GM18867 (cell line): ENCODE data around the gene MTUS2.
"Not testable (repeated sequence)": the region's sequence is repeated elsewhere in the genome, so short reads cannot be mapped to it uniquely, and the experiment has no call there.

Source experiments
- ATAC-seq: cut with Tn5 transposase; IDR thresholded peaks from one replicate; pipeline ENCODE4 v1.9.1; 2021; ENCODE audit warnings: mild to moderate bottlenecking, moderate library complexity; ENCODE audit not compliant: unreplicated experiment

Gene MTUS2

DNA sequence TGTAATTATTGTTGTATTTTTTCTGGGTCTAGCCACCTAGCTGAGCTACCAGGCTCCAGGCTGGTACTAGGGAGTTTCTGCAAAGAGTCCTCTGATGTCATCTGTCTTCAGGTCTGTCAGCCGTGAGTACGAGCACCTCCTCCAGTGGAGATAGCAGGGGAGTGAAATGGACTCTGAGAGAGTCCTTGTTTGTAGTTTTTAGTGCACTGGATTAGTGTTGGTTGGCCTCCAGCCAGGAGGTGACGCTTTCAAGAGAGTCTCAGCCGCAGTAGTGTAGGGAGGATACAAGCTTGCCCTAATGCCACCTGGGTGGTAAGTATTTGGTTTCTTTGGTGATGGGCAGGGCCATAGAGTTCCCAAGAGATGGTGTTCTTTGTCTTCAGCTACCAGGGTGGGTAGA lies 390.5 kb downstream of the MTUS2 start:
- no peak for ATAC-seq

DNA sequence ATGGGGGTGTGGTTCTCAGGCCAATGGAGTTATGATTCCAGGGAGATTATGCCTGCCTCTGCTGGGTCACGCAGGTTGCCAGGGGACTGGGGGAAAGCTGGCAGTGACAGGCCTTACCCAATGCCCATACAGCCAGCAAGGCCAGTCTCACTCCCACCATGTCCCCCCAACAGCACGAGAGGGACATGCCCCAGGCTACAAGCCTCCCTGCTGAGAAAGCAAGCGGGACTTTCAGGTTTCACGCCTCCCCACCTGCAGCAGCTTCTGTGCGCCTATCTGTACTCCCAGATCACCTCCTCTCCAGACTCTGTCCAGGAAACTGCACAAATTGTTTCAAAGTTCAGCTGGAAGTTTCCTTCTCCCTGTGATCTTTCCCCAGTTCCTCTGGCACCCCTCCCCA lies 391.0 kb downstream of the MTUS2 start:
- not testable (repeated sequence) for ATAC-seq

DNA sequence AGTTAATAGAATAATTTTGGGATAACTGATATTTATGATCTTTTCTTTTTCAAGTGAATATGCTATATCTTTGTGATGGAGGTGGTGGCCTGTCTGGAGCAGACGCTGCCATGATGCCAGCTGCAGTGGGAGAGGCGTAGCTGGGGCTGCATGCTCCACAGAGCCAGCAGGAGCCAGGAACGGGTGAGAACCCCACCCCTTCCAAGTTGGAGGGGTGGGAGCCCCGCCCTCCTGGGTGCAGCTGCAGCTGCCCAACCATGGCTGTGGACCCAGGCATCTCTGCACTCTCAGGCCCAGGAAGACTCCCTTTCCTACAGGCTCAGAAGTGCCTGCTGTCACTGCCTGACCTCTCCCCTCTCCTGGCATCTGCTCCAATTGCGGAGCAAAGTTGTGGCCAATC lies 402.3 kb downstream of the MTUS2 start:
- no peak for ATAC-seq

DNA sequence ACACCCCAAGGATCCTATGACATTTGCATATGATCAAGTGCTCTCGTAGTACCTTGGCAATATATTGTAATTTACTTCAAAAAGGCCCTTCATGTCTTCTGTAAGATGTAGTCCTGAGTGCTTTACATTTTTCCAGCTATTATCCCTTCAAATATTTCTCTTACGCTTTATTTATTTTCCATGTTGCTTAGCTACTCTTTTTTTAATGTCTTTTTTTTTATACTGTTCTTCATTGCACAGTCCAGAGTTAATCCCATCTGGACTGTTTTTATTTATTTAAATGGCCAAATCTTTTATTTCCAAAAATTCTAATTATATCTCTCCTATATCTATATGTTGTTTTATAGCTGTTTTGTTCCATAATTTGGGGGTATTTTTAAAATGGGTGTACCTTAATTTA lies 404.1 kb downstream of the MTUS2 start:
- no peak for ATAC-seq

DNA sequence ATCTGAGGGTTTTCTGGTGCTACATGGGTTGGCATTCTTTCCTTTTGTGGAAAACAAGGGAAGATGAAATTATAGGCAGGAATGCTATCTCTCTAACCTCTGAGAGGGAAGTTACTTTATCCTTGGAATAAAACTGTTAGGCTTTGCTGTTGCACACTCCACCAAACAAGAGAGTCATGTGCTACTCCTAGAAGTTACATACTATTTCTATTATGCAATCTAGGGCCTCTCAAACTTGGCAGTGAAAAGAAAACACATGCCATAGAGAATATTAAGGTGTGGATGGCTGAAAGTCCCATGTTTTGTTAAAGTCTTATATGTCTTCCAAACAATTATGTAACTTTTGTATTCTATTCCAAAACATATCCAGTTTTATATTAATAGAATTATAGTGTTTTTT lies 407.4 kb downstream of the MTUS2 start:
- no peak for ATAC-seq

DNA sequence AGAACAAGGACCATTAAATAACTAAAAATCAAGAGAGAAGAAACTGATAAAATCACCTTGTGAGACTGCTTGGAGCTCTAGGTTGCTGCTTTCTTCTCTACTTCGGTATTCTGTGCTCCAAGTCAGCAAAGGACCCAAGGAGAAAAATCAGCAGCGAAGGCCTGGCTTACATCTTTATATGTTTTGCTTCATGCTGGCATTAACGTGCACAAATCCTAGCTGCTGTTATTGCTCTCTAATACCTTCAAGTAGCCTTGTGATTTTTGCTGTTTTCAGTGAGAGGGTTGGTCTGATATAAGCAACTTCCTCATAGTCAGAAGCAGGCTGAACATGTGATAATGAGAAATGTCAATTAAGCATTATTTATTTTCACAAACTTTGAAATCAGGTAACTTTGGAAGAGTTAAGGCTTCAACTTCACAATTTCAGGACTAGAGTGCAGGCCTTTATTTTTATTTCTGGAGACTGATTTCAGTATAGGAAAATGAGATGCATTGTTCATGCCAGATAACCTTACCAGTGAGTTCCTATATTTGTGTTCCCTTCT lies 410.2 kb downstream of the MTUS2 start:
- ATAC-seq: no peak

DNA sequence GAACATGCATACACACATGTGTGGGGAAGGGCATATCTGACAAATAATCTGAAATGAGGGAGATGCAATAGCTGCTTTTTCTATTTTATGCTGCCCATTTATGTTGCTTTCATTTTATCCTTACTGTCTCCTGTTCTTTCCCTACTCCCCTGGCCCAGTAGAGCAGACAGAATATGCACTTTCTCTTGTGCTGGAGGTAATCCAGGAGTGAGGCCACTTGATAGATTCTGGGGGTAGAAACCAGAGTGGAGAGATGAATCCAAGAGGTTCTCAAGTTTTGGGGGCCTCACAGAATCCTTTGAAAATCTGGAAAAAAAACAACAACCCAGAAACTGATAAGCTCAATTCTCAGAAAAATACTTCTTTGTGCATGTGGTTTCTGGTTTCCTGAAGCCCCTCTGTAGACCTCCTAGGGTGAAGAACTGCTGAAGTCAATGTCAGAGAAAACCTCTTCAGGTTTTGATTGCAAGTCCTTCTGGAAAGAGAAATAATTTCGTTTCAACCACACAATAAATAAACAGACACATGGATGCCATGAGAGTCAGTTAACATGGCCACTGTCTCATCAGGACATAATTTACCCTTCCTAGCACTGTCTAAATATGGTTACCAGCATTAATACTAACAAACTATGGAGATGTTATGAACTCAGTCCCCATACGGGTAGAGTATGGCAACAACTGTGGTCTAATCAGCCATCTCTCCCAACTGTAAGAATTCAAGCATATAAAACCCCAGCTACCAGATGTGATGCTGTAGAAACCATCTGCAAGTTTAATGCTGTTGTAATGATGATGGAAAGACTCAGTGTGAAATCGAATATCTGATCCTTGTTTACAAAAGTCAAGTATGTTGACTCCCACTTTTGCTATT lies 419.8 kb downstream of the MTUS2 start:
- ATAC-seq: no peak

DNA sequence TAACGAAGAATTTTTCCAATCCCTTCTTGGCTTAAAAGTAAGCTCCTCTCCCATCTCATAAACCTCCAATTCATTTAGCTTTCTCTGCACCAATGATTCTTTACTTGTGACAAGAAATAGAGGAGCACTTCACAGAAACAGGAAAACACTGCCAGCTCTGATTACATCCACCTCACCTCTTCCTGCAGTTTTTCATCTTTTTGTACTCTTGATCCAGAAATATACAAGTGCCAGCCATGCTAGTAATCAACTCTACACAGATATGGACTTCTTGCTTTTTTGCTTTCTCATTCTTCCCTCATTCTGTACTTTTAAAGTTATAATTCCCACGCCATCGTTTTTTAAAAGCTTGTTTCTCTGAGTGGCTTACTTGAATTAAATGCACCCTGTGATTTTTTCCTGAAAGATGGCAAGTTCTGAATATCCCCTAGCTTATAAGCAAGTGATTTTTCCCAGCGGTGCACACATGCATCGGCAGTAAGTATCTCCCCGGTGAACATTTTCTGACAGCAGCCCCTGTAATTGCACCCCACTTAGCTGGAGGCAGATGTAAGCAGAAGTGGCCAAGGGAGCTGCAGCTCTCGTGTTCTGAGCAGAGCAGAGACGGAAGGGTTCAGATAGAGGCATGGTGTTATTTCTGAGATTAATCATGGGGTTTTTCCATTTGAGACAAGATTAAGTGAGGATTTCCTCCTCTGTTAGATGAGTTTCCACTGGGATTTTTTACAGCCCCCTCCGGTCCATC lies 434.7 kb downstream of the MTUS2 start:
- ATAC-seq: no peak

DNA sequence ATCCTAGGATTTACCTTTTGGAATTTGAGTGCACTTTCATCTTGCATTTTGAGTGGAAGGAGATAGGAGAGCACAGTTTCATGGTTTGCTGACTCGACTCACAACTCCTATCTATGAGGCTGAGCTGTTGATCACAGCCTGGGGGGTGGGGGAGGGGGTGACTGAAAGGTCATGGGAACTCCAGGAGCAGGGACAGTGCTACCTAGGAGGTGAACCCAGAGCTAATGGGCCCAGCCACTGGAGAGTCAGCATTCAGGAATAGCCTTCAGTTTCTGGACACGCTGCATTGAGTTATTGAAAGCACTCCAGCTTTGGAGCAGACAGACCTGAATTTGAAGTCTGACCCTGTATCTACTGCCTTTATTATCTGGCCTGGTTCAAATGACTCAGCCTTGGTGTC lies 435.4 kb downstream of the MTUS2 start:
- ATAC-seq: no peak

DNA sequence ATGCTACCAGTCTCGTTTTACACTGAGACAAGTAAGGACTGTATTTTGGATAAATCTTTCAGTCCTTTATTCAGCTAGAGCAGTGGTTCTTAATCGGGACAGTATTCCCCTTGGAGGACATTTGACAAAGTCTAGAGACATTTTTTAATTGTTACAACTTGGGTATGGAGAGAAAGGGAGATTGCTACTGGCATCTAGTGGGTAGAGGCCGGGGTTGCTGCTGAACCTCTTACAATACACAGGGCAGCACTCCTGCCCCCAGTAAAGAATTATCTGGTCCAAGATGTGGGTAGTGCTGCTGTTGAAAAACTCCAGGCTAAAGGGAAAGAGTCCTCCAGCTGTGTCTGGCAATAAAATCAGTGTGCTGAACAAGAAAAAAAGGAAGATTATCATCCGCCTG lies 440.5 kb downstream of the MTUS2 start:
- ATAC-seq: no peak

DNA sequence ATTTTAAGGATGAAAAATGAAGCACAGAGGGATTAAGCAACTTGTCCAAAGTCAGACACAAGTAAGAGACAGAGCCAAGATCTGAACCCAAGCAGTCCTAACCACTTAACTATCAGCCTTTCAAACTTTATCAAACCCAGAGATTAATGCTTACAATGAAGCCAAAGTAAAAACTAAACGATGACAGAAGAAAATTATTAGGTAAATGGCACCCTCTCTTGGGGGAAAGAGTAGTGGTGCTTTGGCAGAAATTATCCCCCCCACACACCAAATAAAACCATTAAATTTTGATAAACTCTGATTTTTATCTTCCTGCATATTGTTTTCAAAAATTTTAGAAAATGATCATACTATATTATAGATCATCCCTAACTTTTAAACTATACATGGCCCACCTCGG lies 446.1 kb downstream of the MTUS2 start:
- no peak for ATAC-seq

DNA sequence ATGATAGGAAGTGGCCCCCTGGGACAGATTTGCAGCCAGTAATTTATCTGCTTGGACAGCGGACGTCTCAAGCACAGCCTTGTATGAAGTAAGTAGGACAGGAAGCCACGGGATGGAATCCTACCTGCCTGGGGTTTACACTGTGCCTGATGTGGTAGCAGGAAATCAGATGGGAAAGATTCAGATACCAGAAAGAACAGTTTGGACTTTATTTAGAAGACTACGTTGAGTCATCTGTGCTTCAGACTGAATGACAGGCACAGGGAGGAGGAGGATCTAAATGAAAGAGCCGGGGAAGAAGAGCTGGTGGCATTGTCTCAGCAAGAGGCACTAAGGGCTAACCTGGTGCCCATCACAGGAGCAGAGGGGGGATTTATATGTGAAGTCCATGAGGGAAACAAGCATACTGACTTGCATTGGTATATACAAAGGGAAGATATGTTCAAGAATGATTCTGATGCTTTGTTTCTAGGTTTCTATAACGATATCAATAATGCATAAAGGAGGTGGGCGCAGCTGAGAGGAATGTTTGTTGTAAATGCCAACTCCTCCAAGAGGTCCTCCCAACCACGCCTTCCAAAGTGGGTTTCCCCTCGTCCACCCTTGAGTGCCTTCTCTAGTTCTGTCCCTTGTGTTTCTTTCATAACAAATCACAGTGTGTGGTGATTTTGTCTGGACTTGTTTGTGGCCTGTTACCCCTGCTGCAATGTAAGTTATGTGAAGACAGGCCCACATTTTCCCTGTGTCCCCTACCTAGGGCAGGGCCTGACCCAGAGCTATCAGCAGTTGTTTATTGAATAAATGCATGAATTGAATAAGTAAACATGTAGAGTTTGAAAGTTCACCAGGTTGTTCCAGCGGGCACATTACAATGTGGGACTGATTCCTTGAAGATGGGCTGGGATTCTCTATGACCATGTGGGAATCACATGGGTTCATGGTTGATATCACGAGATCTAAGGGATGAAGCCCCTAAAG lies 446.9 kb downstream of the MTUS2 start:
- ATAC-seq: no peak

DNA sequence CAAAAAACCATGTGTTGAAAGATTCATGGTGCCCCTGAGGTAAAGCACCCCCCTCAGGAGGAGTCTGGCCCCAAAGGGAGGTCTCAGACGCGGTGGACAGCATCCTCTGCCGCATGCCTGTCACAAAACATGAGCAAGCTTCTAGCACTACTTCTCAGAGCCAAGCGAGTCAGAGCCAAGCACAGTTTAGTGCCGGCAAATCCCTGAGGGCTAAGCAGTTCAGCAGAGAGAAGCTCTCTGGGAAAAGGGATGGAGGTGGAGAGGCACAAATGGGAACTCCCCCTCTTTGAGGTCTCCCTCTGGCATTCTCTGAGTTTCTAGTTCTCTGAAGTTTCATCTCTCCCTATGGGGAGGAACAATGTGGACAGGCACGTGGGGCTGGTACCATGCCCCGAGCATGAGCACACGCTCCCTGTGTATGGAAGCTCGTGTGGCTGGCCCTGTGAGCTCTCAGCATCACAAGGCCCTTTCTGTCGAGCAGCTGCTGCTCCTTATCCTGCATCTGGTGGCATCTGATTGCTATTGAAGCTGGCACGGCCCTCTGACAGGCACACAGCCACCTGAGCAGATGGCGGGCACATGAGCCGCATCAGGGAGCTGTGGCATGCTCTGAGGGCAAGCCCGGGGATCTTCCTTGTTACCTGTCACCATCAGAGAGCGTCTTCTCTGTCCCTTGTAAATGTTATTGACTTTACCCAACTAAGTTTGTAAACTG lies 450.3 kb downstream of the MTUS2 start:
- ATAC-seq: no peak

DNA sequence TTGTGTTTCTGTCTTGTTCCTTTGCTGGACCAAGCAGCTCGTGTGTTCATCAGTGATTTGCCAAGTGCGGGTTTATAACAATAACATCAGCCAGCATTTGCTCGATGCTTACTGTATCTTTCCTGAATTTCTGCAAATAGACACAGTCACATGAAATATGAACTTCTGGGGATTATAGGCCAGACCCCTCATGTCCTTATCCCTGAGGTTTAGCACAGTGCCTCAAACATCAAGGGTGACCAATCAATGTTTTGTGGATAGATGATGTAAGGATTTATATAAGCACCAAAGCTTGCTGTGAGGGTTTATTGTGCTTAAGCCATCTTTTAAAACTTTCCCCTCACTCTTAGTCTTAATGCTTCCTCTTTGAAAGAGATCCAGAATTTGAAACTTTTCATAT lies 451.5 kb downstream of the MTUS2 start:
- no peak for ATAC-seq

DNA sequence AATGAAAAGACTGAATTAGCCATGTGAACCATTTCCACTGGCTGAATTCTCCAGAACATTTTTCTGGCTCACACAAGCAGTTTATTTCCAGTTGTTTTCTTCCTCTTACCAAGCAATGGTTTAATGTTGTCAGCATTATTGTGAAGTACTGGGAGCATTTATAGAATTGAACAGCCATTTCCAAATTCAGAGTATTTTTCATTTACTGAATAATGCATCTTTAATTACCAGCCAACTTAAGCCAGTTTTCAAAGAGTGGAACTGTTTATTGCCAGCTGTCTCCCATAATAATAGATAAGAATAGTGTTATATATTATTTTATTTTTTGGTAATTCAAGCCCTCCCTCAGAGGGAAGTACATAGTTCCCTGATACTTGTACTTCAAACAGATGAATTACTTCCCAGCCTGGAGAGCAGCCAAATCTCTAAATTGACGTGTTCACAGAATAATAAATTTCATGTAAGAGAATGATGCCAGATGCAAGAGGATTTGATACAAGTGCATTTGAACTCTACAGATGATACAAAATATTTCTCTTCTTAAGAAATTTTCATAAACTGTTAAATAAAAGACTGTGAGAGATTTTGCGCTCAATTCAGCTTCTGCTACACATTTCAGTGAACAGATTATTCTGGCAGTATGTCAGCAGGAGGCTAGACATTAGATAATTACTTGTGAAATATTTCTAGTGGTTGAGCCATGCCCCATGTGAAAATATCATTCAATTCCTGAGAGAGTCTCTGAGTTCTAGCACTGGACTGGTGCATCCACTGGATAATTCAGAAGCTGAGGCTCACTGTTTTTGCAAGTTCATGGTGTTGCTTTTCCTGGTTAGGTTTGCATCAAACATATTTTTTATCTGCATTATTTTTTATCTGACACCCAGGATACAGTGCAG lies 459.5 kb downstream of the MTUS2 start:
- no peak for ATAC-seq

DNA sequence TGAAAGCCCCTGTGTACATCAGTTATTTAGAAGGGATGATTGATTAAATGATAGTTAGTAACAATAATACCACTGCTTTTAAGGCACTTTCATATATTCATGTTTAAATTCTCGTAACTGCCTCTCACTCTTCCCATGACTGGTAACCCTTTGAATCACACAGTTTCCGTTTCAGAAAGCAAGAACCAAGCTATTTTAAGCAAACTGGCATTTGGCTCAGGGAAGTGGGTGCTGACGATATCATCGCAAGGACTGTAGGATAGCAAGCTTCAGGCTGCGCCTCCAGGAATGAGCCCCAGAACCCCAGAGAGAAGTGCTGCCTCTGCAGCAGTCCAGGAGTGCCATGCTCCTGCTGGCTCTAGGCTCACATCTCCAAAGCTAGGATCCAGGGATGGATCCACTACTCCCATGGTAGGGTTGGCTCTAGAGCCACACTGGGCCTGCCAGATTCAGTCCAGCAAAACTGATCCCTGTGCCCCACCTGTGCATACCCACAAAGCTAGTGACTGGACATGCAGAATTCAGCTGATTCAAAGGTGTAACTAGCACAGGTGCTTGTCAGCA lies 461.9 kb downstream of the MTUS2 start:
- no peak for ATAC-seq

DNA sequence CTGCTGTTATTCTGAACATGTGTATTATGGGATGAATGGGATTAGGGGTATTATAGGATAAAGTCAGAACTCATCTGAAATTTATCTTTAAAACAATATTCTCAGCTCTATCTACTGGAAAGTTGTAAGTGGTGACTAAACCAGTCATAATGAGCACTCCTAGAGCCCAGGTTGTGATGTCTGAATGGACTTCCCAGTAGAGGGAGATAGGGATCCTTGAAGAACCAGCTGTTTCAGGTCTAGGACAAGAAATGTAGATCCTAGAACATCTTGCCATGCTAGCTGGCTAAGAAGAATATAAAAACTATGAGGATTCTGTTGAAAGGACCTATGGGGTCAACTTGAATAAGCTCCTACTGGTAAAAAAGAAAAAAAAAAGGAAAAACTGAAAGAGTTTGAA lies 464.6 kb downstream of the MTUS2 start:
- ATAC-seq: no peak

DNA sequence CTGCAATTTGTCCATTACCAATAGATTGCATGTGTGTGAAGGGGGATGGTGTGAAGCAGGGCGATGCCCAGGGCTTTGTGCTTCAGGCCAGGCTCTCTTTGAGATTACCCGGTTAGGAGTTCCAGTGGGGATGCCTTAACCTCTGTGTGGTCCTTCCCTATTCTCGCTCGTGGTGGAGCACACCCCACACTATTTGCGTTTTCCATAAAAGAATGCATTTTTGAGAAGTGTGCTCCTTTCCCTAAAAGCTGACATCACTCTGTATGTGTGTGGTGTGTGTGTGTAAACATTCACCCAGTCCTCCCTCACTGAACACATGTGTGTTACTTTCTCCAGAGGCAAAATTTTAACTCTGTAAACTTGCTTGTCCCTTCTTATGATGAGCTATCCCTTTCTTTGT lies 467.1 kb downstream of the MTUS2 start:
- ATAC-seq: no peak

DNA sequence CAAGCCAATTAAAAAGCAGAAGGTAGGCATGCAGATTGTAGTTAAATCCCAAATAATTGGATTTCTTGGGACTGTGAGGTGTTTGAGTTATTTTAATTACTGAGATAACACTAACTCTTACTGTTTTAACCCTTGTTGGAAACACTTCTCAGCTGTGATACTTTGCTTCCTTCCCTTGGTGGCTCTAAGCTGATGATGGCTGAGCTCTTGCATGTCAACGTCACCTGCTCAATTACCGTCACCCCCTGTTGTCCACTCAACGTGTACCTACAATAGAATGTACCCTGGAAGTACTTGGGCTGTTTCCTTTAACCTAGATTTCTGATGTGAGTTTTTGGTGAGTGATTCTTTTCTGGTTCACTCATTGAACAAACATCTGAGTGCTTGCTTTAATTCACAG lies 471.9 kb downstream of the MTUS2 start:
- ATAC-seq: no peak
